PFSK-1 (cell line): Measurements from ENCODE around the gene TMEM42.

Experiments
- POLR2AphosphoS5 ChIP-seq: IDR thresholded peaks from 2 replicates; pipeline ENCODE4 v1.6.1; 2012; ENCODE audit warnings: low read depth, mild to moderate bottlenecking, control low read depth, low read length, moderate library complexity
- SIN3A ChIP-seq: IDR thresholded peaks from 2 replicates; pipeline ENCODE4 v1.6.1; 2012; ENCODE audit warnings: mild to moderate bottlenecking, low read length, moderate library complexity, borderline replicate concordance; ENCODE audit not compliant: insufficient read depth

DNA sequence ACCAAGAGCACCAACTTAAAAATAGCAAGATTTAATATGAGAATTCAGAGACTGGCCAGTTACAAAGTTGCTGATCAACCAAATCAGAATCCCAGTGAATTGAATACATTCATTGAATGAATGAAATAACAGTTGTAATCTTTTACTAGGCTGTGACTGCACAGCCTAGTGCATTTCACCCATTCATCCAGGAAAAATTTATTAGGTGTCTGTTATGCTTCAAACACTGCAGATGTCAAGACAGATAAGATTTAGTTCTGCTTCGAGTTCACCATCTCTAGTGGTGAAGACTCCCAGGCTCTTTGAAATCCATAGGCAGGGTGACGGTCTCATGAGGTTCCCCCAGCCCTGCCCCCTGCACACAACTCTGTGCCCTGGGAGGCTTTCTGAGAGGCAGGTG lies 41.6 kb downstream of the TMEM42 start:
- TF ChIP-seq SIN3A: no peak
- TF ChIP-seq POLR2AphosphoS5: no peak
